Esophagus squamous epithelium (tissue), 5 donors: Measurements from ENCODE around the gene KCNQ1. TPM values are rescaled to one million over a fixed set of nuclear protein-coding genes. Genes with fewer than 3 reads are reported as not detected.

ENCODE experiments used
- DNase-seq: peaks from one replicate; lab custom pipeline; 2025; lab: John Stamatoyannopoulos, UW
- H3K27ac ChIP-seq, 4 donors: fragments of 200-600 bp; sonication (generic); one replicate each; pipeline ENCODE4 v1.5.1; 2016 to 2019; ENCODE audit warnings: mild to moderate bottlenecking in 1 of 4
- H3K27me3 ChIP-seq, 4 donors: fragments of 200-600 bp; sonication (generic); 1 replicate in 3 of 4; 2 replicates in 1 of 4; pipeline versions ENCODE4 v1.5.1 to v1.6.0; 2017 to 2021; ENCODE audit warnings: antibody characterized with exemption in 1 of 4
- H3K36me3 ChIP-seq, 3 donors: fragments of 200-600 bp; sonication (generic); one replicate each; pipeline ENCODE4 v1.5.1; 2016 to 2019
- H3K4me1 ChIP-seq, 3 donors: fragments of 200-600 bp; sonication (generic); one replicate each; pipeline ENCODE4 v1.5.1; 2017 to 2019
- H3K4me3 ChIP-seq, 4 donors: fragments of 200-600 bp; sonication (generic); 1 replicate in 3 of 4; 2 replicates in 1 of 4; pipeline ENCODE4 v1.5.1; 2016 to 2019; ENCODE audit warnings: mild to moderate bottlenecking in 2 of 4, moderate library complexity in 1 of 4
- H3K9me3 ChIP-seq, 3 donors: fragments of 200-600 bp; sonication (generic); one replicate each; pipeline ENCODE4 v1.5.1; 2016 to 2019
- POLR2A ChIP-seq, 4 donors: fragments of 450-650 bp; IDR thresholded peaks; one replicate each; pipeline ENCODE4 v1.6.1; 2017; ENCODE audit warnings: antibody characterized with exemption in 4 of 4, mild to moderate bottlenecking in 4 of 4, moderate library complexity in 3 of 4
- WGBS, 2 donors: methylation state at CpG; one replicate each; pipeline ENCODE4 v1.1.5; 2018; 5-methylcytosine and 5-hydroxymethylcytosine counted together
- intact Hi-C: fragments of 100-400 bp; cut with DNase I; formaldehyde crosslinking; loops from one replicate; pipeline ENCODE4 v1.15.0; 2022
- total RNA-seq, 4 donors: library from RNA; depleted of rRNA; stranded (reverse); fragments of >200 nt; gene quantifications; one replicate each; pipeline ENCODE4 v1.1.0, GENCODE V29; 2016
- TF ChIP-seq, protein P1 (sequence below), 6 experiments: fragments of 450-650 bp in 4 of 6; fragments of 200-600 bp in 2 of 6; sonication (generic) in 2 of 6; IDR thresholded peaks; one replicate each; pipeline ENCODE4 v1.5.1; 2016 to 2019; ENCODE audit warnings: antibody characterized with exemption in 6 of 6, mild to moderate bottlenecking in 4 of 6, moderate library complexity in 4 of 6
- donor health status: DM: yes; HTN: yes; CAD: no.

Gene KCNQ1
- total RNA-seq, 4 donors from 2014 or later = 0.61 to 3.1 (median 0.72) TPM

GRCh38 chr11:2883979-2884815 is 439.4 kb downstream of the KCNQ1 start:
- intact Hi-C loops = no loop called here
- Histone ChIP-seq H3K27ac (peak overlapping the region; percentile 69 to 90 (median 81)), H3K4me3 (peak overlapping the region; percentile 60 to 91 (median 74)), H3K36me3 (peaks cover 0 to 4% (median 0%) of the 10 kb centered on the region in 3 donors), H3K9me3 (no peaks in the 10 kb centered on the region), H3K4me1 (peaks cover 14 to 62% (median 17%) of the 10 kb centered on the region in 3 donors), H3K27me3 (peaks cover 0 to 32% (median 0%) of the 10 kb centered on the region in 4 donors)
- DNase-seq = no peak
- 0% methylated on average over 2 of the region's 119 CpGs; no CpG with 5 or more reads in 1 of the 2 donors for WGBS, 2 donors
- TF ChIP-seq POLR2A (IDR thresholded peaks at IDR 0.05) = peak in 2 of 4 donors; percentile 35 to 46
- TF ChIP-seq, protein P1, sequence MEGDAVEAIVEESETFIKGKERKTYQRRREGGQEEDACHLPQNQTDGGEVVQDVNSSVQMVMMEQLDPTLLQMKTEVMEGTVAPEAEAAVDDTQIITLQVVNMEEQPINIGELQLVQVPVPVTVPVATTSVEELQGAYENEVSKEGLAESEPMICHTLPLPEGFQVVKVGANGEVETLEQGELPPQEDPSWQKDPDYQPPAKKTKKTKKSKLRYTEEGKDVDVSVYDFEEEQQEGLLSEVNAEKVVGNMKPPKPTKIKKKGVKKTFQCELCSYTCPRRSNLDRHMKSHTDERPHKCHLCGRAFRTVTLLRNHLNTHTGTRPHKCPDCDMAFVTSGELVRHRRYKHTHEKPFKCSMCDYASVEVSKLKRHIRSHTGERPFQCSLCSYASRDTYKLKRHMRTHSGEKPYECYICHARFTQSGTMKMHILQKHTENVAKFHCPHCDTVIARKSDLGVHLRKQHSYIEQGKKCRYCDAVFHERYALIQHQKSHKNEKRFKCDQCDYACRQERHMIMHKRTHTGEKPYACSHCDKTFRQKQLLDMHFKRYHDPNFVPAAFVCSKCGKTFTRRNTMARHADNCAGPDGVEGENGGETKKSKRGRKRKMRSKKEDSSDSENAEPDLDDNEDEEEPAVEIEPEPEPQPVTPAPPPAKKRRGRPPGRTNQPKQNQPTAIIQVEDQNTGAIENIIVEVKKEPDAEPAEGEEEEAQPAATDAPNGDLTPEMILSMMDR (IDR thresholded peaks at IDR 0.05) = no peak

- intact Hi-C loops = loop anchor here (5.0 kb wide), 1 partner anchor 458 kb away; no protein-coding TSS in a partner anchor
- 11% methylated on average over 26 of the region's 80 CpGs; no CpG with 5 or more reads in 1 of the 2 donors for WGBS, 2 donors
- DNase-seq = no peak
These were observed 440.3 kb downstream of the KCNQ1 start for GRCh38 chr11:2885017-2885677.

DNA sequence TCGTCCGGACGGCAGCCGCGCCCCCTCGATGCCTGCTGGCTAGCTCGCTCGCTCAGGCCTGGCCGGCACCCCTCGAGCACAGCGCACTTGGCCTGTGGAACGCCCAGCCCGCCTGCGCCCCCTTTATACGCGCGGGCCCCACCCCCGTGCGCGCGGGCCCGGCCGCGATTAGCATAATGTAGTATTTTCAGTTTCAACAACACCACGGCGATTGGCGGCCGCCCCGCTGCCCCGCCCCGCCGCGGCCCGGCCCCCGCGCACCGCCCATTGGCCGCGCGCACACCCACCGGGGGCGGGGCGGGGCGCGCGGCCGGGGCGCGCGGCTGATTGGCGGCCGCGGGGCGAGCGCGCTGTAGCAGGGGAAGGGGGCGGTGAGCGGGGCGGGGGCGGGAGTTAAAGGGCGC is 440.9 kb downstream of the KCNQ1 start, which contains the start of gene CDKN1C:
TSS of gene CDKN1C (minus strand) at position 98 of the 404 bp plus-strand sequence. CDS start 319 bp downstream, outside the sequence.
- Histone ChIP-seq H3K27ac (peak within 1 kb of the TSS; percentile 74 to 90 (median 84)), H3K9me3 (no peaks in the 10 kb centered on the region), H3K36me3 (no peaks in the 10 kb centered on the region), H3K4me1 (peaks cover 16 to 69% (median 21%) of the 10 kb centered on the region in 3 donors), H3K4me3 (peak within 1 kb of the TSS; percentile 60 to 91 (median 74)), H3K27me3 (peaks cover 0 to 32% (median 0%) of the 10 kb centered on the region in 4 donors)
- no CpG with 5 or more reads among the region's 61 CpGs for WGBS, 2 donors
- DNase-seq = no peak
- TF ChIP-seq, protein P1 (IDR thresholded peaks at IDR 0.05) = peak in 2 of 6 experiments; percentile 15
- peak in 3 of 4 donors; percentile 13 to 96 (median 90) for TF ChIP-seq POLR2A (IDR thresholded peaks at IDR 0.05)
- intact Hi-C loops = loop anchor here (5.0 kb wide), 1 partner anchor 458 kb away; no protein-coding TSS in a partner anchor

More at GRCh38 chr11:2885017-2885677, 440.3 kb downstream of the KCNQ1 start:
- peaks cover 0 to 32% (median 0%) of the 10 kb centered on the region in 4 donors for H3K27me3 ChIP-seq
- peak overlapping the region; percentile 74 to 90 (median 84) for H3K27ac ChIP-seq
- TF ChIP-seq, protein P1 (IDR thresholded peaks at IDR 0.05) = peak in 4 of 6 experiments; percentile 29 to 52 (median 36)
- no peak for TF ChIP-seq POLR2A (IDR thresholded peaks at IDR 0.05)
- H3K36me3 ChIP-seq = no peaks in the 10 kb centered on the region
- peaks cover 14 to 64% (median 17%) of the 10 kb centered on the region in 3 donors for H3K4me1 ChIP-seq
- H3K4me3 ChIP-seq = peak overlapping the region; percentile 60 to 91 (median 74)
- no peaks in the 10 kb centered on the region for H3K9me3 ChIP-seq

GRCh38 chr11:2886191-2886894 is 441.5 kb downstream of the KCNQ1 start:
- intact Hi-C loops = loop anchor here (5.0 kb wide), 1 partner anchor 459 kb away; no protein-coding TSS in a partner anchor
- H3K4me1 ChIP-seq = peaks cover 20 to 76% (median 28%) of the 10 kb centered on the region in 3 donors
- H3K27ac ChIP-seq = peak overlapping the region; percentile 56 to 87 (median 80)

More at GRCh38 chr11:2886191-2886894, 441.5 kb downstream of the KCNQ1 start:
- H3K4me3 ChIP-seq = peak overlapping the region; percentile 37 to 91 (median 74)
- H3K27me3 ChIP-seq = peaks cover 0 to 32% (median 0%) of the 10 kb centered on the region in 4 donors
- WGBS, 2 donors = 13 to 17% methylated on average over 1 to 8 of the region's 49 CpGs
- H3K36me3 ChIP-seq = no peaks in the 10 kb centered on the region
- TF ChIP-seq, protein P1 (IDR thresholded peaks at IDR 0.05) = no peak
- TF ChIP-seq POLR2A (IDR thresholded peaks at IDR 0.05) = no peak
- DNase-seq = no peak
- no peaks in the 10 kb centered on the region for H3K9me3 ChIP-seq
